Testis (tissue), 3 donors: ENCODE results near the gene CSRP2. TPM values are rescaled to one million over a fixed set of nuclear protein-coding genes. Genes with fewer than 3 reads are reported as not detected.
A peak's percentile ranks its signal among the peaks of the same experiment; 100 is the strongest.

ENCODE experiments used
- DNase-seq: peaks from one replicate; pipeline ENCODE4 v3.0.0-alpha.2; 2019
- H3K27ac ChIP-seq, 2 donors: fragments of 200-600 bp; sonication (generic); one replicate each; pipeline ENCODE4 v1.5.1; 2019
- H3K27me3 ChIP-seq: fragments of 200-600 bp; sonication (generic); one replicate; pipeline ENCODE4 v1.5.1; 2019
- H3K36me3 ChIP-seq: fragments of 200-600 bp; sonication (generic); one replicate; pipeline ENCODE4 v1.5.1; 2017; ENCODE audit warnings: low read depth; ENCODE audit errors: missing control alignments
- H3K4me1 ChIP-seq: fragments of 200-600 bp; sonication (generic); one replicate; pipeline ENCODE4 v1.5.1; 2019
- H3K4me3 ChIP-seq, 2 donors: fragments of 200-600 bp; sonication (generic); one replicate each; pipeline ENCODE4 v1.5.1; 2017 to 2019
- H3K9me3 ChIP-seq: fragments of 200-600 bp; sonication (generic); one replicate; pipeline ENCODE4 v1.5.1; 2017
- CTCF ChIP-seq, 3 experiments: fragments of 450-650 bp in 2 of 3; fragments of 200-600 bp in 1 of 3; sonication (generic) in 1 of 3; IDR thresholded peaks; one replicate each; pipeline ENCODE4 v1.5.1; 2016 to 2019; ENCODE audit warnings: antibody characterized with exemption in 3 of 3, mild to moderate bottlenecking in 2 of 3, moderate library complexity in 1 of 3
- POLR2A ChIP-seq: fragments of 450-650 bp; IDR thresholded peaks from one replicate; pipeline ENCODE4 v1.6.1; 2017; ENCODE audit warnings: antibody characterized with exemption, mild to moderate bottlenecking, moderate library complexity
- WGBS, 2 donors: methylation state at CpG; one replicate each; pipeline ENCODE4 v1.1.5; 2018; 5-methylcytosine and 5-hydroxymethylcytosine counted together
- intact Hi-C: fragments of 100-400 bp; cut with DNase I; formaldehyde crosslinking; loops from one replicate; pipeline ENCODE4 v1.15.1; 2023; ENCODE audit warnings: low total_unique reads
- polyA plus RNA-seq: library from polyadenylated mRNA; stranded (reverse); fragments of 350-450 nt; fragmentation: Illumina TruSeq; extraction: RNeasy Lipid Tissue Mini Kit (QIAGEN cat#74804); gene quantifications from one replicate; pipeline ENCODE4 v1.2.3, GENCODE V29; 2014; ENCODE audit warnings: low read depth, low replicate concordance; ENCODE audit not compliant: insufficient read depth
- total RNA-seq, 2 donors: library from RNA; depleted of rRNA; stranded (reverse); fragments of >200 nt; gene quantifications; one replicate each; pipeline ENCODE4 v1.2.3, GENCODE V29; 2016

The CSRP2 gene
- total and polyA plus RNA-seq, 3 donors from 2014 or later: 14.0 to 54.9 (median 20.1) TPM

- H3K27me3 ChIP-seq: no peaks in the 10 kb centered on the region
- intact Hi-C loops: no loop called here
- no peaks in the 10 kb centered on the region for H3K36me3 ChIP-seq
- no peaks in the 10 kb centered on the region for H3K9me3 ChIP-seq
- peak overlapping the region; percentile 33 to 47 for H3K27ac ChIP-seq
- H3K4me1 ChIP-seq: peaks cover 7% of the 10 kb centered on the region
- DNase-seq: no peak
- TF ChIP-seq CTCF (IDR thresholded peaks at IDR 0.05) (no peak), POLR2A (no peak)
- H3K4me3 ChIP-seq: no peak overlapping the region
- 49 to 55% methylated on average over 6 of the region's 6 CpGs for WGBS, 2 donors
These were observed 36.7 kb upstream of the CSRP2 start for GRCh38 chr12:76915361-76916169.

GRCh38 chr12:76914102-76914859 is 35.5 kb upstream of the CSRP2 start:
- Histone ChIP-seq H3K36me3 (no peaks in the 10 kb centered on the region), H3K4me1 (peaks cover 7% of the 10 kb centered on the region), H3K4me3 (no peak overlapping the region), H3K27me3 (no peaks in the 10 kb centered on the region), H3K27ac (no peak overlapping the region), H3K9me3 (no peaks in the 10 kb centered on the region)
- DNase-seq: no peak
- intact Hi-C loops: no loop called here
- 91 to 98% methylated on average over 2 of the region's 2 CpGs for WGBS, 2 donors
- TF ChIP-seq CTCF (IDR thresholded peaks at IDR 0.05) (no peak), POLR2A (no peak)

- Histone ChIP-seq H3K4me1 (no peaks in the 10 kb centered on the region), H3K9me3 (no peaks in the 10 kb centered on the region), H3K27me3 (no peaks in the 10 kb centered on the region), H3K27ac (no peak overlapping the region), H3K36me3 (no peaks in the 10 kb centered on the region), H3K4me3 (no peak overlapping the region)
- no peak for TF ChIP-seq CTCF (IDR thresholded peaks at IDR 0.05)
- no peak for DNase-seq
- intact Hi-C loops: no loop called here
- WGBS, 2 donors: 81 to 86% methylated on average over 4 of the region's 4 CpGs
These were observed 30.5 kb upstream of the CSRP2 start for GRCh38 chr12:76909290-76909689.

- TF ChIP-seq CTCF (IDR thresholded peaks at IDR 0.05) (no peak), POLR2A (no peak)
- WGBS, 2 donors: 75 to 82% methylated on average over 4 to 5 of the region's 6 CpGs
- Histone ChIP-seq H3K4me3 (no peak overlapping the region), H3K9me3 (no peaks in the 10 kb centered on the region), H3K27ac (no peak overlapping the region), H3K27me3 (no peaks in the 10 kb centered on the region), H3K36me3 (no peaks in the 10 kb centered on the region), H3K4me1 (no peaks in the 10 kb centered on the region)
- no peak for DNase-seq
- intact Hi-C loops: no loop called here
These were observed 29.6 kb upstream of the CSRP2 start for GRCh38 chr12:76908303-76909017.
